ENCODE measurements around the gene TOP3A. TPM values are rescaled to one million over a fixed set of nuclear protein-coding genes. Genes with fewer than 3 reads are reported as not detected.

The TOP3A gene
- total RNA-seq, 2 experiments from 2014 or later = 21.5 to 24.8 TPM

DNA sequence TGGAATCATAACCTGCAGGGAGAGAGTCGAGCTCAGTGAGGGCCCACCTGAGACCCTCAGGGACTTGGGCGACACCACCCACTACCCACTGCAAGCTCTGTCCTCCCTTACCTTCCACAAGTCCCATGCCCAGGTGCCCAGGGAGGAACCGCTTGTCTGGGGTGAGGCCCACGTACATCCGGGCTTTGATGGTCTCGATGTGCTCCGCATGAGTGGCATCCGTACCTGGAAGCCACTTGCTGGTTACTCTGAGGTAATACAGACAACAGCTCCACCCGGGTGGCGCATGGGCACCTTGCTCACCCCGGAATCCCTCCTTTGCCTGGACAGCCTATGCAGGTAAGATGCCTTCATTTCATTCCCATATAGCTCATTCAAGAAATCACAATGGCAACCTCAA, 29.5 kb downstream of the TOP3A start:
- intact Hi-C loops (cut with DNase I, micrococcal nuclease) = no loop called here
- TF ChIP-seq, protein P1, sequence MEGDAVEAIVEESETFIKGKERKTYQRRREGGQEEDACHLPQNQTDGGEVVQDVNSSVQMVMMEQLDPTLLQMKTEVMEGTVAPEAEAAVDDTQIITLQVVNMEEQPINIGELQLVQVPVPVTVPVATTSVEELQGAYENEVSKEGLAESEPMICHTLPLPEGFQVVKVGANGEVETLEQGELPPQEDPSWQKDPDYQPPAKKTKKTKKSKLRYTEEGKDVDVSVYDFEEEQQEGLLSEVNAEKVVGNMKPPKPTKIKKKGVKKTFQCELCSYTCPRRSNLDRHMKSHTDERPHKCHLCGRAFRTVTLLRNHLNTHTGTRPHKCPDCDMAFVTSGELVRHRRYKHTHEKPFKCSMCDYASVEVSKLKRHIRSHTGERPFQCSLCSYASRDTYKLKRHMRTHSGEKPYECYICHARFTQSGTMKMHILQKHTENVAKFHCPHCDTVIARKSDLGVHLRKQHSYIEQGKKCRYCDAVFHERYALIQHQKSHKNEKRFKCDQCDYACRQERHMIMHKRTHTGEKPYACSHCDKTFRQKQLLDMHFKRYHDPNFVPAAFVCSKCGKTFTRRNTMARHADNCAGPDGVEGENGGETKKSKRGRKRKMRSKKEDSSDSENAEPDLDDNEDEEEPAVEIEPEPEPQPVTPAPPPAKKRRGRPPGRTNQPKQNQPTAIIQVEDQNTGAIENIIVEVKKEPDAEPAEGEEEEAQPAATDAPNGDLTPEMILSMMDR (IDR thresholded peaks at IDR 0.05) = no peak
- Histone ChIP-seq H3K27ac (ENCODE audit: low read depth in 1 of 2, low read length in 2 of 2) (no peak overlapping the region), H3K4me3 (ENCODE audit: low read length) (no peak overlapping the region), H3K9me3 (ENCODE audit: control insufficient read depth in 1 of 2, insufficient read depth in 1 of 2, low read length in 2 of 2) (no peaks in the 10 kb centered on the region), H3K27me3 (ENCODE audit: control insufficient read depth in 1 of 2, insufficient read depth in 2 of 2, low read length in 2 of 2) (no peaks in the 10 kb centered on the region), H3K36me3 (ENCODE audit: insufficient read depth, low read length) (peaks cover 76% of the 10 kb centered on the region), H3K4me1 (ENCODE audit: insufficient read depth, low read length) (no peaks in the 10 kb centered on the region)
- no peak for ATAC-seq (ENCODE audit: poor library complexity)
- no peak for DNase-seq
- Mint-ChIP-seq H3K36me3 (ENCODE audit: low read depth) (peaks cover 87% of the 10 kb centered on the region), H3K4me1 (ENCODE audit: low read depth) (no peaks in the 10 kb centered on the region), H3K4me3 (no peak overlapping the region), H3K9me3 (no peaks in the 10 kb centered on the region), H3K27me3 (no peaks in the 10 kb centered on the region), H3K27ac (no peak overlapping the region)
- POLR2A ChIA-PET = no interaction called here
- CTCF ChIA-PET = no interaction called here

DNA sequence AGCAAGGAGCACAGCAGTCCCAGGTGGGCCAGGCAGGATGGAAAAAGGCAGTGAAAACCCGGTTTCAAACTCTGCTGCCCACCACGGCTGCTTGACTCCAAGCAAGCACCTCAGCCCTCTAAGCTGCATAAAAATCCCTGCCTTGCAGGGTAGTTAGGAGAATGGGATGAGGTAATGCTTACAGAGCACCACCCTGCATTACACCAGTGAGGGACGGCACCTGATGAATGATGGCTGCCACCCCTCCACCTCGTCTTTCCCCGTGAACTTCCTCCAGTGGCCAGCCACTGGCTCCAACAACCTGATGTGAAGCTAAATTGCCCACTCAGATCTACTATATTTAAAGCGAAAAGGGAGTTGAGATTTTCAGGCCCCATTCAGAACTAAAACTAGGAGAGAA, 33.0 kb downstream of the TOP3A start:
- H3K27me3 Mint-ChIP-seq = no peaks in the 10 kb centered on the region
- peaks cover 79% of the 10 kb centered on the region for H3K36me3 Mint-ChIP-seq (ENCODE audit: low read depth)
- ATAC-seq (ENCODE audit: poor library complexity) (no peak), DNase-seq (no peak)
- H3K9me3 Mint-ChIP-seq = no peaks in the 10 kb centered on the region
- H3K9me3 ChIP-seq (ENCODE audit: control insufficient read depth in 1 of 2, insufficient read depth in 1 of 2, low read length in 2 of 2) = no peaks in the 10 kb centered on the region
- no peak overlapping the region for H3K4me3 ChIP-seq (ENCODE audit: low read length)
- no peak overlapping the region for H3K27ac ChIP-seq (ENCODE audit: low read depth in 1 of 2, low read length in 2 of 2)
- TF ChIP-seq, protein P1 (IDR thresholded peaks at IDR 0.05) = no peak
- peaks cover 78% of the 10 kb centered on the region for H3K36me3 ChIP-seq (ENCODE audit: insufficient read depth, low read length)
- POLR2A ChIA-PET = no interaction called here
- no peaks in the 10 kb centered on the region for H3K4me1 ChIP-seq (ENCODE audit: insufficient read depth, low read length)
- intact Hi-C loops (cut with DNase I, micrococcal nuclease) = no loop called here
- no peak overlapping the region for H3K27ac Mint-ChIP-seq
- CTCF ChIA-PET = no interaction called here
- H3K4me3 Mint-ChIP-seq = no peak overlapping the region
- no peaks in the 10 kb centered on the region for H3K4me1 Mint-ChIP-seq (ENCODE audit: low read depth)
- no peaks in the 10 kb centered on the region for H3K27me3 ChIP-seq (ENCODE audit: control insufficient read depth in 1 of 2, insufficient read depth in 2 of 2, low read length in 2 of 2)

DNA sequence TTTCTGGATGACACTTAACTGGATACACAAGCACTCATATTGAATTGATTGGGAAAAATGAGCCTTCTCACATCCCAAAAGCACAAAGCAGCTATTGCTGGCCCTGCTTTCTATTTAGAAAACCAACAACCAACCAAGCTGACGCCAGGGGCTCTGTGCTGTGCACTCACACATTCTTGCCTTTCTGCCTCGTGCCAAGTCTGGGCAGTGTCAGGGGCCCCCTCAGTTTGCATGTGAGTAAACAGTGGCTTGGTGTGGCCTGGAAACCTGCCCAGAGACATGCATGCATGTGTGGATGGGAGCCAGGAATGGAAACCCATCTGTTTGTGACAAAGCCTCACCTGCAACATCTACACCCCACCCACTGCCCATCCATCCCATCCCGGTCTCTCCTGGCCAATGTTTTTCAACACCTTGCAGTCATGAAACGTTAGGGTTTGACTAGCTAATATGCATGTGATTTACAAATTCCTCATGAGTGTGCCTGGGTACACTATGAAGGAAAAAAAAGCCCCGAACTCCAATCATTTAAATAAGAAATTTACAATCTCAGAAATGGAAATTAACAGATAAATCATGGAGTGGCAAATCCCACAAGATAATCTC, 33.9 kb downstream of the TOP3A start:
- no peak for ATAC-seq (ENCODE audit: poor library complexity)
- no peaks in the 10 kb centered on the region for H3K27me3 ChIP-seq (ENCODE audit: control insufficient read depth in 1 of 2, insufficient read depth in 2 of 2, low read length in 2 of 2)
- H3K36me3 ChIP-seq (ENCODE audit: insufficient read depth, low read length) = peaks cover 81% of the 10 kb centered on the region
- no peaks in the 10 kb centered on the region for H3K4me1 ChIP-seq (ENCODE audit: insufficient read depth, low read length)
- Mint-ChIP-seq H3K9me3 (no peaks in the 10 kb centered on the region), H3K27ac (no peak overlapping the region), H3K4me3 (no peak overlapping the region), H3K4me1 (ENCODE audit: low read depth) (no peaks in the 10 kb centered on the region), H3K27me3 (no peaks in the 10 kb centered on the region), H3K36me3 (ENCODE audit: low read depth) (peaks cover 83% of the 10 kb centered on the region)
- H3K4me3 ChIP-seq (ENCODE audit: low read length) = no peak overlapping the region
- TF ChIP-seq, protein P1 (IDR thresholded peaks at IDR 0.05) = no peak
- intact Hi-C loops (cut with DNase I, micrococcal nuclease) = no loop called here
- H3K27ac ChIP-seq (ENCODE audit: low read depth in 1 of 2, low read length in 2 of 2) = no peak overlapping the region
- no peaks in the 10 kb centered on the region for H3K9me3 ChIP-seq (ENCODE audit: control insufficient read depth in 1 of 2, insufficient read depth in 1 of 2, low read length in 2 of 2)
- DNase-seq = no peak
- POLR2A ChIA-PET = no interaction called here
- CTCF ChIA-PET = no interaction called here
